GM19455 (cell line): Measurements from ENCODE around the gene KLHL17.

Experiments
- ATAC-seq: cut with Tn5 transposase; IDR thresholded peaks from one replicate; pipeline ENCODE4 v1.9.1; 2021; ENCODE audit not compliant: unreplicated experiment

The KLHL17 gene

GRCh38 chr1:1013922-1014648, 53.7 kb downstream of the KLHL17 start:
- no peak for ATAC-seq

GRCh38 chr1:1014799-1015681, 54.7 kb downstream of the KLHL17 start:
- ATAC-seq, result no peak
